Measurements from ENCODE around the gene ALPL. TPM values are rescaled to one million over a fixed set of nuclear protein-coding genes. Genes with fewer than 3 reads are reported as not detected.

ALPL gene
- total and polyA plus RNA-seq, 4 experiments from 2014 or later = not detected

DNA sequence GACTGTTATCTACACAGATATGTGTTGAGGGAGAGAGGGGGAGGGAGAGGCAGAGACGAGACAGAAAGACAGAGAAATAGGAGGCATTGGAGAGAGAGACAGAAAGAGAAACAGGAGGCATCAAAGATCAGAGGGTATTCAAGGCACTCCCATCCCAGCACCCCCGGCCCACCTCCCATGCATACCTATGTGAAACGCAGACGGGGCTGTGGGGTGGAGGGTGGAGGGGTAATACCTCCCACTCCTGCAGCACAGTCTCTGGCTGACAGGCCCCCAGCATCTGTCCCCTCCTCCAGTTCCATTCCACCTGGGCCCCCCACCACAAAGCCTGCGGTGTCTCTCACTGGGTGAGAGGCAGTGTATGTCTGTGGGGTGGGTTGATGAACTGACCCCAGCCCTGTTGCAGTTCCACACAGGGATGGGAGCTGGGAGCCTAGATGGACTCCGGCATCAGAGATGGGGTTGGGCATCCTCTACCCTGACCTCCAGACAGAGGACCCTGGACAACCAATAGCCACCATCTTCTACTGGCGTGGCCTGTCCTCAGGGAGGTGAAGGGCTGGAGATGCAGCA is 110.2 kb downstream of the ALPL start:
- H3K4me3 Mint-ChIP-seq = no peak overlapping the region
- peaks cover 10 to 14% of the 10 kb centered on the region in 2 donors for H3K27me3 Mint-ChIP-seq
- no peak overlapping the region for H3K27ac Mint-ChIP-seq
- Histone ChIP-seq H3K9me3 (ENCODE audit: control insufficient read depth in 1 of 2, low read length in 2 of 2) (no peaks in the 10 kb centered on the region), H3K4me3 (ENCODE audit: low read length in 2 of 2) (no peak overlapping the region), H3K27me3 (ENCODE audit: insufficient read depth, low read length) (no peaks in the 10 kb centered on the region), H3K36me3 (ENCODE audit: insufficient read depth, low read length) (no peaks in the 10 kb centered on the region), H3K4me1 (ENCODE audit: insufficient read depth, low read length) (no peaks in the 10 kb centered on the region), H3K27ac (ENCODE audit: low read depth, low read length) (no peak overlapping the region)
- CTCF ChIA-PET (ENCODE audit: partially characterized antibody) = no interaction called here
- no peak for DNase-seq
- no peaks in the 10 kb centered on the region for H3K36me3 Mint-ChIP-seq
- H3K4me1 Mint-ChIP-seq = peaks cover 5 to 16% (median 10%) of the 10 kb centered on the region in 4 donors
- H3K9me3 Mint-ChIP-seq = no peaks in the 10 kb centered on the region
- POLR2A ChIA-PET (ENCODE audit: partially characterized antibody) = no interaction called here
- intact Hi-C loops (cut with micrococcal nuclease) = no loop called here

DNA sequence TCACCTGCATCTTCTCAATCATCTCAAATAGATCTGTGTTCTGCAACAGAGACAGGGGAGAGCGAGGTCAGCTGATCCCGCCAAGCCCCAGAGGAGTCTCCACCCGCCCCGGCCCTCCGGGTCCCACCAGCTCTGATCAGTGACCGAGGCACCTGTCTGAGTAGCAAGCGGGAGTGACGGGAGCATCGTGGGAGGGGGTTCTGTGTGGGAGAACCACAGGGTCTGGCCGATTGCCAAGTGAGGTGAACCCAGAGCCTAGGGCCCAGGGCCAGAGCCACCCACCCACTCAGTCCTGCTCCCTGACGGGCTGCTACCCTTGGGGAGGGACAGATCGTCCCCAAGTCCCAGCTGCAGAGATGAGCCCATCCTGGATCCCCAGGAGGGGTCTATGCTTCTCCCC is 110.8 kb downstream of the ALPL start:
- Mint-ChIP-seq H3K36me3 (no peaks in the 10 kb centered on the region), H3K27me3 (peaks cover 10 to 14% of the 10 kb centered on the region in 2 donors), H3K27ac (no peak overlapping the region), H3K4me1 (peaks cover 5 to 16% (median 10%) of the 10 kb centered on the region in 4 donors), H3K4me3 (no peak overlapping the region), H3K9me3 (no peaks in the 10 kb centered on the region)
- ChIA-PET CTCF (ENCODE audit: partially characterized antibody) (no interaction called here), POLR2A (ENCODE audit: partially characterized antibody) (no interaction called here)
- Histone ChIP-seq H3K9me3 (ENCODE audit: control insufficient read depth in 1 of 2, low read length in 2 of 2) (no peaks in the 10 kb centered on the region), H3K4me3 (ENCODE audit: low read length in 2 of 2) (no peak overlapping the region), H3K27ac (ENCODE audit: low read depth, low read length) (no peak overlapping the region), H3K27me3 (ENCODE audit: insufficient read depth, low read length) (no peaks in the 10 kb centered on the region), H3K36me3 (ENCODE audit: insufficient read depth, low read length) (no peaks in the 10 kb centered on the region), H3K4me1 (ENCODE audit: insufficient read depth, low read length) (no peaks in the 10 kb centered on the region)
- no peak for DNase-seq
- intact Hi-C loops (cut with micrococcal nuclease) = no loop called here

DNA sequence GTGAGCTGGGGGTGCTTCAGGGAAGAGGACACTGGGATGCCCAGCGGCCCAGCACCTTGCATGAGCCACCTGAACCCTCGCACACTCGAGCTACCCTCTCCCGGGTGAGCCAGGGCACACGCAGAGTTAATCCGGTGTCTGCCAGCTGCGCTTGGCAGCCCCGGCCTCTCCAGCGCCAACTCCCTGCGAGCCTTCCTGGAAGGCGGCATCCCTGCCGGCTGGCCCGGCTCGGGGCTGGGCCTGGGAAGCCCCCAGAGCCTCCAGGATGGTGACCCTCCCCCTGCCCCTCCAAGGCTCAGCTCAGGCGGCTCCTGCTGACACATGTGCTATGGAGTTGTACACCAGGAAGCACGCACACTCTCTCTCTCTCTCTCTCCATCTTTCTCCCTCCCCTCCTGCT is 111.3 kb downstream of the ALPL start:
- Histone ChIP-seq H3K4me1 (ENCODE audit: insufficient read depth, low read length) (no peaks in the 10 kb centered on the region), H3K27ac (ENCODE audit: low read depth, low read length) (no peak overlapping the region), H3K36me3 (ENCODE audit: insufficient read depth, low read length) (no peaks in the 10 kb centered on the region), H3K4me3 (ENCODE audit: low read length in 2 of 2) (no peak overlapping the region), H3K27me3 (ENCODE audit: insufficient read depth, low read length) (no peaks in the 10 kb centered on the region), H3K9me3 (ENCODE audit: control insufficient read depth in 1 of 2, low read length in 2 of 2) (no peaks in the 10 kb centered on the region)
- H3K4me1 Mint-ChIP-seq = peaks cover 5 to 16% (median 10%) of the 10 kb centered on the region in 4 donors
- H3K36me3 Mint-ChIP-seq = no peaks in the 10 kb centered on the region
- H3K9me3 Mint-ChIP-seq = no peaks in the 10 kb centered on the region
- CTCF ChIA-PET (ENCODE audit: partially characterized antibody) = no interaction called here
- H3K27me3 Mint-ChIP-seq = peaks cover 10 to 14% of the 10 kb centered on the region in 2 donors
- no peak overlapping the region for H3K4me3 Mint-ChIP-seq
- intact Hi-C loops (cut with micrococcal nuclease) = no loop called here
- H3K27ac Mint-ChIP-seq = no peak overlapping the region
- POLR2A ChIA-PET (ENCODE audit: partially characterized antibody) = no interaction called here
- DNase-seq = no peak

DNA sequence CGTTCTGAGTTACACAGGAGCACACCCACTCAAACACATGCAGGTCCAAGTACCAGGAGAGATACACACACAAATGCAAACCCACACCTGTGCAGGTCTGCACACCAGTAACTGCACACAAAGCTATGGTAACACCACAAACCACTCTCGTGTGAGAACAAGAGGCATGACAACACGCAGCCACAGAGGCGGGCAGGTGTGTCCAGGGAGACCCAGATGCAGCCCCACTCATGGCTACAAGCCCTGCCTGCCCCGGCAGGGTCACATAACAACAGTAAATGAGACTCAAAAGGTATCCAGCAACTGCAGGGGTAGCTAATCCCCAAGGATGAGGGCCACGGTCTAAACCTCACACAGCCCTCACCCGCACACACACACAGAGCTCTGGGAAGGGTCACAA is 111.8 kb downstream of the ALPL start:
- Mint-ChIP-seq H3K9me3 (no peaks in the 10 kb centered on the region), H3K27me3 (peaks cover 10 to 14% of the 10 kb centered on the region in 2 donors), H3K4me1 (peaks cover 5 to 16% (median 10%) of the 10 kb centered on the region in 4 donors), H3K36me3 (no peaks in the 10 kb centered on the region), H3K4me3 (peak overlapping the region in 5 of 8 donors; percentile 1 to 39 (median 4)), H3K27ac (no peak overlapping the region)
- no peak for DNase-seq
- Histone ChIP-seq H3K4me3 (ENCODE audit: low read length in 2 of 2) (no peak overlapping the region), H3K27ac (ENCODE audit: low read depth, low read length) (no peak overlapping the region), H3K9me3 (ENCODE audit: control insufficient read depth in 1 of 2, low read length in 2 of 2) (no peaks in the 10 kb centered on the region), H3K27me3 (ENCODE audit: insufficient read depth, low read length) (no peaks in the 10 kb centered on the region), H3K36me3 (ENCODE audit: insufficient read depth, low read length) (no peaks in the 10 kb centered on the region), H3K4me1 (ENCODE audit: insufficient read depth, low read length) (no peaks in the 10 kb centered on the region)
- intact Hi-C loops (cut with micrococcal nuclease) = no loop called here
- ChIA-PET POLR2A (ENCODE audit: partially characterized antibody) (no interaction called here), CTCF (ENCODE audit: partially characterized antibody) (no interaction called here)

DNA sequence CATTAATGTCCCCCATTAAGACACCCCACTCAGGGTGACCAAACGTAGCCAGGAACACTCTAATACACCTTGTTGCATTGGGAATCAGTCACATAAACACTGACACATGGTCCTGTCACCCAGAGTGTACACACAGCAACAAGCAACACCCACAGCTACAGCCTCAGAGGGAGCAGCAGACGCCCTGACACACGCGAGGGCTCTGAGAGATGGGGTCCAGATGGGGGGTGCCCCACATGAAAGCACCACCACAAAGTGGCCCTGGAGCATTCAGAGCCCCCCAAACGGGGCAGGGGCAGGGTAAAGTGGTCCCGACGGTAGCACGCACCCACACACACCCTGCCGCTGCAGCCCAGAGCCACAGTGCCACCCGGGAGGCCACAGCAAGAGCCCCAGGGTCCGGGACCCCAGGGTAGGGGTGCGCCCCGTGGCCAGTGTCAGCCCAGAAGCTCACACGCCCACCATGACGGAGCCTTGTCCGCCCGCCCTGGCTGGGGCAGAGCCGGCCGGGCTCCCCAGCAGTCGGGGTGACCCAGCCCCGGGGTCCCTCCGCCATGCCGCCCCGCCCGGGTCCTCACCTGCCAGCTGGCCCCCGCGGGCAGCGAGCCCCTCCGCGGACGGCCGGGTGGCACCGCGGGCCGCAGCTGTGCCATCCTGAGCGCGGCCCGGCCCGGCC is 112.7 kb downstream of the ALPL start:
- H3K4me3 Mint-ChIP-seq = peak overlapping the region in 7 of 8 donors; percentile 57 to 79 (median 63)
- no peak for DNase-seq
- Histone ChIP-seq H3K27me3 (ENCODE audit: insufficient read depth, low read length) (no peaks in the 10 kb centered on the region), H3K4me3 (ENCODE audit: low read length in 2 of 2) (no peak overlapping the region), H3K9me3 (ENCODE audit: control insufficient read depth in 1 of 2, low read length in 2 of 2) (no peaks in the 10 kb centered on the region), H3K36me3 (ENCODE audit: insufficient read depth, low read length) (no peaks in the 10 kb centered on the region), H3K27ac (ENCODE audit: low read depth, low read length) (no peak overlapping the region), H3K4me1 (ENCODE audit: insufficient read depth, low read length) (no peaks in the 10 kb centered on the region)
- CTCF ChIA-PET (ENCODE audit: partially characterized antibody) = no interaction called here
- intact Hi-C loops (cut with micrococcal nuclease) = no loop called here
- H3K4me1 Mint-ChIP-seq = peaks cover 5 to 16% (median 10%) of the 10 kb centered on the region in 4 donors
- peaks cover 10 to 14% of the 10 kb centered on the region in 2 donors for H3K27me3 Mint-ChIP-seq
- H3K9me3 Mint-ChIP-seq = no peaks in the 10 kb centered on the region
- no peaks in the 10 kb centered on the region for H3K36me3 Mint-ChIP-seq
- POLR2A ChIA-PET (ENCODE audit: partially characterized antibody) = no interaction called here
- no peak overlapping the region for H3K27ac Mint-ChIP-seq

DNA sequence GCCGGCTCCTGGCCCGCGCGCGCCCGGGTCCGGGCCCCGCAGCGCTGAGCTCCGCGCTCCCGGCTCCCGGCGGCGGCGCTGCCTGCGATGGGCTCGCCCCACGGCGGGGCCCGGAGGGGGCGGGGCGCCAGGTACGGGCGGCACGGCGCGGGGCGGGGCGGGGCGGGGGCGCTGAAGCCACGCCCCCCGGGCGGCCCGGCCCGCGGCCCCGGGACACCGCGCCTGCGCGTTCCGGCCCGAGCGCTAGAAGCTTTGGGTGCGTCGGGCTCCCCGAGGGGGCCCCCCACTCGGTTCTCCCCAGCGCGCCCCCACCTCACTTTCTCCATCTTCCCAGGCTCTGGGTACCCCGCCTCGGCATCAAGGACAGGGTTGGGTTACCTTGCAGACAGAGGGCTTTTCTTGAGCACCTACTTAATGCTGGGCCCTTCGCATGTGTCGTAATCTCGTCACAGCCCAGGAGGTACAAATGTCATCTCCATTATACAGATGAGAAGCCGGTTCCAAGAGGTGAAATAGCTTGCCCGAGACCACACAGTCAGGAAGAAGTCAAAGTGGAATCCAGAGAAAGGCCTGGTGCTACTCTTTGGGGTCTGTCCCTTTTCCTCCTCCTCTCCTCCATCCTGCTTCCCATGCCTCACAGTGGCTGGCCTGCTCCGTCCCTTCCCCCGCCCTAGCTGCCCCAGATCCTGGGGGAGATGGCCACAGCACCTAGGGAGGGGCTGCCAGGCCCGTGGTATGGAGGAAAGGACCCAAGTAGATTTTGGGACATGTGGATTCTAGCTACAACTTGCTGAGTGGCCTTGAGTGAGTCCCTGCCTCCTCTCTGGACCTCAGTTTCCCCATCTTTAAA is 113.5 kb downstream of the ALPL start:
- H3K27ac ChIP-seq (ENCODE audit: low read depth, low read length) = no peak overlapping the region
- H3K4me3 Mint-ChIP-seq = peak overlapping the region in 7 of 8 donors; percentile 57 to 82 (median 69)
- POLR2A ChIA-PET (ENCODE audit: partially characterized antibody) = no interaction called here
- H3K27me3 ChIP-seq (ENCODE audit: insufficient read depth, low read length) = no peaks in the 10 kb centered on the region
- CTCF ChIA-PET (ENCODE audit: partially characterized antibody) = no interaction called here
- H3K4me3 ChIP-seq (ENCODE audit: low read length in 2 of 2) = peak overlapping the region in 1 of 2 donors; percentile 19
- H3K36me3 ChIP-seq (ENCODE audit: insufficient read depth, low read length) = no peaks in the 10 kb centered on the region
- DNase-seq = peak in 4 of 5 donors; percentile 28 to 37 (median 32)
- H3K4me1 ChIP-seq (ENCODE audit: insufficient read depth, low read length) = no peaks in the 10 kb centered on the region
- H3K9me3 ChIP-seq (ENCODE audit: control insufficient read depth in 1 of 2, low read length in 2 of 2) = no peaks in the 10 kb centered on the region
- H3K27ac Mint-ChIP-seq = no peak overlapping the region
- H3K36me3 Mint-ChIP-seq = no peaks in the 10 kb centered on the region
- H3K4me1 Mint-ChIP-seq = peaks cover 5 to 16% (median 10%) of the 10 kb centered on the region in 4 donors
- H3K9me3 Mint-ChIP-seq = no peaks in the 10 kb centered on the region
- H3K27me3 Mint-ChIP-seq = peaks cover 10 to 14% of the 10 kb centered on the region in 2 donors
- intact Hi-C loops (cut with micrococcal nuclease) = no loop called here

DNA sequence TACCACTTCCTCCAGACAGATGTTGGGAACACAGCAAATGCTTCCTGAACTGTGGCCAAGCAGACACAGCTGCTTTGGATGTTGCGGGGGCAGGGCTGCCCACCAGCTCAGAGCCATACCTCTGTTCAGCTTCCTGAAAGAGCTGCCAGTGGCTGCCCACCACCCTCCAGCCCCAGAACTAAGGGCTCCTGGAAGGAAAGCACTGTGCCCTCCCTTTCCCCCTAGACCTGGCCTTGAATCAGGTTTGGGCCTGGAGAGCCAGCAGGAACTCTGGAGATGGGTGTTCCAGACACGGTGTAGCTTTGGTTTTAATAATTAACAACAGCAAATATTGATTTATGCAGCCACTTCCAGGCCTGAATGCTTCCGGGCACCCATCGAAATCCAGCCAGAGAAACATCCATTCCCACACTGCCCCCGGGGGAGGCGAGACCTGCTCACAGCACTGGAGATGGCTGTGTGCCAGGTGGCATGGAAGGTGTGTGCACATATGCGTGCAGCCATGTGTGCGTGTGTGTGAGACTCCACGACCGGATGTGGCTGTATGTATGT is 114.3 kb downstream of the ALPL start:
- Histone ChIP-seq H3K27ac (ENCODE audit: low read depth, low read length) (no peak overlapping the region), H3K4me1 (ENCODE audit: insufficient read depth, low read length) (no peaks in the 10 kb centered on the region), H3K27me3 (ENCODE audit: insufficient read depth, low read length) (no peaks in the 10 kb centered on the region), H3K4me3 (ENCODE audit: low read length in 2 of 2) (no peak overlapping the region), H3K36me3 (ENCODE audit: insufficient read depth, low read length) (no peaks in the 10 kb centered on the region), H3K9me3 (ENCODE audit: control insufficient read depth in 1 of 2, low read length in 2 of 2) (no peaks in the 10 kb centered on the region)
- no peak overlapping the region for H3K27ac Mint-ChIP-seq
- no peaks in the 10 kb centered on the region for H3K9me3 Mint-ChIP-seq
- H3K4me1 Mint-ChIP-seq = peaks cover 5 to 16% (median 10%) of the 10 kb centered on the region in 4 donors
- no peak for DNase-seq
- H3K27me3 Mint-ChIP-seq = peaks cover 10 to 14% of the 10 kb centered on the region in 2 donors
- no peaks in the 10 kb centered on the region for H3K36me3 Mint-ChIP-seq
- intact Hi-C loops (cut with micrococcal nuclease) = no loop called here
- peak overlapping the region in 1 of 8 donors; percentile 82 for H3K4me3 Mint-ChIP-seq
- ChIA-PET CTCF (ENCODE audit: partially characterized antibody) (no interaction called here), POLR2A (ENCODE audit: partially characterized antibody) (no interaction called here)
